Activated naive CD8-positive, alpha-beta T cell treated with anti-CD3 and anti-CD28 coated beads, Interleukin-2, amount 50 U/mL, for 16 hours (primary cell): ENCODE data around the gene AK3.

Source experiments
- DNase-seq: peaks from one replicate; pipeline ENCODE4 v3.0.0-alpha.2; 2020; ENCODE audit warnings: low read depth, low spot score

Gene AK3

DNA sequence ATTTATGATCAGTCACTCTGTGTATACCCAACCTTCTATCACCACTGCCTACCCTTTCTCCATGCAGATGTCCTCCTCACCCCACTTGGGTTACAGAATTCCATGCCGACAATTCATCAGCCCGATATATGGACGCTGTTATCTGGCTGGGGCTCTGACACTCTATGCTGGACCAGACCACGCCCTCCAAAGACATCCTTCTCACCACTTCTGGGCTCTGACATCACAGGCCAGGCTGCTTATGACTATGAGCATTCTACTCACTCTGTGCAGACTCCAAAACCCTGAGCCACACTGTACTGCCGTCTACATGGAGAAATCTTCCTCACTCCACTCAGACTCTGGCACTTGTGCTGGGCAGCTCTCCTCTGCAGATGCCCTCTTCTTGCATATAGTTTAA is 7.6 kb upstream of the AK3 start:
- no peak for DNase-seq

DNA sequence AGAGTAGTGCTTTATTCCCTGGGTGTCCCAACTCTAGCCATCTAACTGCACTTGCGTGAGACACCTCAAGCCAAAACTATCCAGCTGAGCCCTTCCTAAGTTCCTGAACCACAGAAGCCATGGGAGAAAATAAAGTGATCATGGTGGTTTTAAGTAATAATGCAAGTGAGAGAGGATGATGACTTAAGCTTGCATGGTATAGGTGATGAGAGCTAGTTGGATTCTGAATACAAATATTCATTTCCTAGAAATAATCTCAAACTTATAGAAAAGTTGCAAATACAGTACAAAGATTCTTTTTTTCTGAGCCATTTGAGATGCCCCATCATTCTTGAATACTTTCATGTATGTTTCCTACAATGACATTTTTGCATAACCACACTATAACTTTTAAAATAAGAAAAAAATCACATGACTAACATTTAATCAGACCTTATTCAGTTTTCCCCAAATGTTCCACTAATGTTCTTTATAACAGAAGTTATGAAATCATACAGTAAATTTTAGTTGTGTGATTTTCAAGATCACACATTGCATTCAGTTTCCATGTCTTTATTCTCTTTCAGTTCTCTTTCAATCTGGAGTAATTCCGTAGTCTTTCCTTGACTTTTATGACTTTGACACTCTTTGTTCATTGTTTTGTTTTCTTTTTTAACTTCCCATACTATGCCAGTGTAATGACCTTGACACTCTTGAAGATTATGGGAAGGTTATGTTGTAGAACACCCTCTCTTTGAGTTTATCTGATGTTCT is 5.5 kb upstream of the AK3 start:
- DNase-seq: no peak

DNA sequence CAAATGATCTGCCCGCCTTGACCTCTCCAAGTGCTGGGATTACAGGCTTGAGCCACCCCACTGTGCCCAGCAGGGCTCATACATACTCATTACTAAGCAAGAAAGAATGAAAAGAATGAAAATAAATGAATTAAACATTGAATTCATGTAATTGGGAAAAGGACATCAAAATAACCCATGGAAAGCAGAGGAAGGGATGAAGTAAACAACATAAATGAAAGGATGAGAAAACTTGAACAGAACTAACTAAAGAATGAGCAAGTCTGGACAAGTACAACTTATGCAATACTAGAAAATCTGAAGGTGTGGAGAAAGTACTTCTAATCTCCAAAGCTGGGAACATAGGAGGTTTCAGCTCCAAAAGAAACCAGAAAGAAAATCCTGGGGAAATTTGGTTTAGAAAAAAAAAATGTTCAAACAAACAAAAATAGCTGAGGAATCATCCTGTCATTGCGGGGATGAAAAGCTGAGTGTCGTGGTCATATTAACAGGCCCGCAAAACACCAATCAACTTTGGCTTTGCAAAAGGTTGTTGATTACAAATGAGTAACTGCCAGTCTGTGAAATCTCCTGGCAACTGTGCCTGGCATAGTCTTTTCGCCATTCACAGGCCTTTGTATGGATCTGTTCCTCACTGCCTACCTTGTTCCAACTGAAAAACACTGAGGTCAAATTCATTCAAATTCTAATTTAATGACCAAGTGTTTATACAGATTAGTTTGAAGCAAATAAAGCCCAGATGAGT is 2.3 kb upstream of the AK3 start:
- no peak for DNase-seq

DNA sequence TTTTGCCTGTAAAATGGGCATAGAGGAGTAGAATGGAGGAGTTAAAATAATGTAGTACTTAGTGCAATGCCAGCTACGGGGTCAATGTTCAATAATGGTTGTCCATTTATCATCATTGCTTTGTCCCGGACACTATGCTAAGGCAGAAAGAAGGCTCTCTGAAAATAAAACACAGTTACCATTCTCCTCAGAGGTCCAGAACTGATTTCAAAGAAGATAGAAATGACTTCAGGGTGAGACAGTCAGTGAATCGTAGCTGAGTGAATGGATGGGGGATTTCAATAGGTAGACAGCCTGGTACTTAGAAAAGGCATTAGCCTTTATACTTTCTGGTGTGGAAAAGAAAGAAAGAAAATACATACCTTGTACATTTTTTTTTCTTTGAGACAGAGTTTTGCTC is 1.2 kb upstream of the AK3 start:
- DNase-seq: no peak

DNA sequence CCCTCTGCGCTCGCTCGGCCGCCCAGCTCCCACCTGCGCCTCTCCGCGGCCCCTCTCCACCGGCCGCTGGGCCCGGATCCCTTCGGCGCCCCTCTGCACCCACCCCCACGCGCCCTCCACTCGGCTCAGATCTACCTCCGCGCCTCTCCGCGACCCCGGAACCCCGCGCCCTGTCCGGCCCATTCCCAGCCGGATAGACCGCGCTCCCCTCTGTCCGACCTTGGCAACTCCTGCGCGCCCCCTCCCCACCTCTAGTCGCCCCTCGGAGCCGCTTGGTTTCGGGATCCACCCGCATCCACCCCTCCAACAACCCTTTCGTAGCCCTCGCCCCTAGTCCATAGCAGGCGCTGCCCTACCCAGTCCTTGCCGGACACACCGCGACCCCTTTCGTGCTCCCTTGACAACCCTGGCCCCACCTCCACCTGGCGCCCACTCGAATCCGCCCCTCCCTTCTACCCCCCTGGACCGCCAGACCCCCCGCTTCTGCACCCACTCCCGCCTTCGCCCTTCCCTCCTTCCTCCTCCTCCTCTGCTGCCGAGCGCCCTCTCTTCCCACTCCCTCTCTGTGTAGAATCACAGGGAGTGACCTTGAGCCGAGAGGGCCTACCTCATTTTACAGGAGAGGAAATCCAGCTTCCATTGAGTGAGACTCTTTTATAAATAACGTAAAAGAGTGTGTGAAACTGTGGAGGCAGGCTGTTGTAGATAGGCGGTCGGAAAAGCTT is 525 bp upstream of the AK3 start:
- no peak for DNase-seq

DNA sequence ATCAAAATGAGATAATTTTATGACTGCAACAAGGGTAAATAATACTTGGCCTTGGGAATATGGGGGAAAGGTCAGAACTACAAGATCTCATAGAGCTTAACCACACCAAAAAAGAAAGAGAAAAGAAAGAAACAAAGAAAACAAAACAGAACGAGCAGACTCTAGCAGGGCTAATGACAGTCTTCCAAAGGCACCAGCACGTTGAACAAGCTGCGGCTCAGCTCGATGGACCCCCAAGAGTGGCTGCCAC is 689 bp downstream of the AK3 start:
- DNase-seq: no peak

DNA sequence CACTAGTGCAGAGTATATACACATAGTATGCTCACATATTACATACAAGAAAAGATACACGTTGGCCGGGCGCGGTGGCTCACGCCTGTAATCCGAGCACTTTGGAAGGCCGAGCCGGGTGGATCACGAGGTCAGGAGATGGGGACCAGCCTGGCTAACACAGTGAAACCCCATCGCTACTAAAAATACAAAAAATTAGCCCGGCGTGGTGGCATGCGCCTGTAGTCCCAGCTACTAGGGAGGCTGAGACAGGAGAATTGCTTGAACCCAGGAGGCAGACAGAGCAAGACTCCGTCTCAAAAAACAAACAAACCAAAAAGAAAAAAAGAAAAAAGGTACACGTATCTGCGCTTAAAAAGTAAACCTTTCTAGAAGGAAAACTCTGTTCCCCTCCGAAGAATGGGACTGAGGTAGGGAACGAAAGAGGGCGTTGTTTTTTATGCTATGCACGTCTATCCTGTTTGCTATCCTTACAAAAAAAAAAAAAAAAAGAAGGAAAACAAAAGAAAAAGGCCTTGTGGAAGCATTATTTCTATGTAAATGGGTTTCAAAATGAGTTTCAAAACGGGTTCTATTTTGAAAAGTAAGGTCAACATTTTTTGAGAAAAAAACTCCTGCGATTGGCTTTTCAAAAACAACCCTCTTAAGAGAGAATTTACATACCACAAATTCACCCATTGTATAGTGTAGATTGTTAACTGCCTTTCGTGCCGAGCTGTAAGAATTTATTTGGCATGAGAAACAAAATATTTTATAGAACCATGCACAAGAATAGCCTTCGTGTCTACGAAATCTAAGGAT is 1.2 kb downstream of the AK3 start:
- no peak for DNase-seq

DNA sequence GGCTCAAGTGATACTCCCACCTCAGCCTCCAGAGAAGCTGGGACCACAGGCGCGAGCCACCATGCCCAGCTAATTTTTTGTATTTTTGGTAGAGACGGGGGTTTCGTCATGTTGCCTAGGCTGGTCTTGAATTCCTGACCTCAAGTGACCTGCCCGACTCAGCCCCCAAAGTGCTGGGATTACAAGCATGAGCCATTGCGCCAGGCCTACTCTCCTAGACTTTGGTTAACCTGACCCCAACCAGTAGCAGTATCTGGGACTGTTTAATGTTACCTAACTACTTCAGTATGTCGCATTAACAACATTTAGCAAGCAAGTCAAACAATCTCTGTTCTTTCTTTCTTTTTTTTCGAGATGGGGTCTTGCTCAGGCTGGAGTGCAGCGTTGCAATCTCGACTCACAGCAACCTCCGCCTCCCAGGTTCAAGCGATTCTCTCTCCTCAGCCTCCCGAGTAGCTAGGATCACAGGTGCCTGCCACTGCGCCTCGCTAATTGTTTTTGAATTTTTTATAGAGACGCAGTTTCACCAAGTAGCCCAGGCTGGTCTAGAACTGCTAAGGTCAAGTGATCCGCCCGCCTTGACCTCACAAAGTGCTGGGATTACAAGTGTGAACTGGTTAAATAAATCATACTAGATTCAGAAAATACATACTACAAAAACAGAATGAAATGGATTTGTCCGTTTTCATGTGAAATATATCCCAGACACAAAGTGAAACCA is 2.0 kb downstream of the AK3 start:
- no peak for DNase-seq

DNA sequence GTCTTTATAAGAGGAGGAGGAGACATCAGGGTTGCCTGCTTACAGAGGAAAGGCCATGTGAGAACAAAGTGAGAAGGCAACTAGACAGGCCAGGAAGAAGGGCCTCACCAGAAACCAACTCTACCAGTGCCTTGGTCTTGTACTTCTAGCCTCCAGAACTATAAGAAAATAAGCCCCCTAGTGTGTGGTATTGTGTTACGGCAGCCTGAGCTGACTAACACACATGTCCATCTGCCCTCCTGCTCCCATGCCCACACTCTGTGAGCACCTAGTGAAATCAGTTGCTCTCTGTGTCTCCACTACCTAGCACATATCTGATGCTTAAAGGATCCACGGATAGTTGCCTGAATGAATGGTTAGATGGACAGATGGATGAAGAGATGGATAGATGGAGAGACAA is 6.9 kb downstream of the AK3 start:
- DNase-seq: no peak

DNA sequence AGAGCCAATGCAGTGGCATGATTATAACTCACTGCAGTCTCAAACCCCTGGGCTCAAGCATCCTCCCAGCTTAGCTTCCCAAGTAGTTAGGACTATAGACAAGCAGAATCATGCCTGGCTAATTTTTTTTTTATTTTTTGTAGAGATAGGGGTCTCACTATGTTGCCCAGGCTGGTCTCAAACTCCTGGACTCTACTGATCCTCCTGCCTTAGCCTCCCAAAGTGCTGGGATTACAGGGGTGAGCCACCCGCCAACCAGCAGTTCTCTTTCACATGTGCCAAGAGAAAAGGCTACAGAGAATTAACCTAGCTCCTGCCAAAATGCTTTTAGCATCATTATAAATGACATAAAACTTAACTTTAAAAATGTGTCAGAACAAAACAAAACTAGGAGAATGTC is 8.1 kb downstream of the AK3 start:
- DNase-seq: no peak

DNA sequence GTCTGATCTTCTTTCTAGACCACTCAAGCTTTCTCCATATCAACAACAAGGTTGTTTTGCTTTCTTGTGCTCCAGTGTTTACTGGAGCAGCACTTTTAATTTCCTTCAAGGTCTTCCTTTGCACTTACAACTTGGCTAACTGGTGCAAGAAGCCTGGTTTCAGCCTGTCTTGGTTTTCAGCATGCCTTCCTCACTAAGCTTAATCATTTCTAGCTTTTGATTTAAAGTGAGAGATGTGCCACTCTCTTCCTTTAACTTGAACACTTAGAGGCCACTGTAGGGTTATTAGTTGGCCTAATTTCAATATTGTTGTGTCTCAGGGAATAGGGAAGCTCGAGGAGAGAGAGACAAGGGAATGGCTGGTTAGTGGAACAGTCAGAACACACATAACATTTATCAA is 13.4 kb downstream of the AK3 start:
- DNase-seq: no peak

DNA sequence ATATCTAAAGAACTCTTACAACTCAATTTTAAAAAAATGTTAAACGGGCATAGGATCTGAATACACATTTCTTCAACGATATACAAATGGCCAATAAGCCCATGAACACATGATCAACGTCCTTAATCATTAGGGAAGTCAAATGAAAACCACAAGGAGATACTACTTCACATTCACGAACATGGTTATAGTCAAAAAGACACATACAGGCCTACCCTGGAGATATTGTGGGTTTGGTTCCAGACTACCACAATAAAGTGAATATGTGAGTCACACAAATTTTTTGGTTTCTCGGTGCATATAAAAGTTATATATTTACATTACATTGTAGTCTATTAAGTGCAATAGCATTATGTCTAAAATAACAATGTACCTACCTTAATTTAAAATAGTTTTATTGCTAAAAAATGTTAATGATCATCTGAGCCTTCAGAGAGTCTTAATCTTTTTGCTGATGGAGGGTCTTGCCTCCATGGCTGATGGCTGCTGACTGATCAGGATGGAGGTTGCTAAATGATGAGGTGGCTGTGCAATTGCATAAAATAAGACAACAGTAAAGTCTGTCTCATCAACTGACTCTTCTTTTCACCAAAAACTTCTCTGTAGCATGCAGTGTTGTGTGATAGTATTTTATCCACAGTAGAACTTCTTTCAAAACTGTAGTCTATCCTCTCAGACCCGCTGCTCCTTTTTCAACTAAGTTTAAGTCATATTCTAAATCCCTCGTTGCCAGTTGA is 15.1 kb downstream of the AK3 start:
- DNase-seq: no peak

DNA sequence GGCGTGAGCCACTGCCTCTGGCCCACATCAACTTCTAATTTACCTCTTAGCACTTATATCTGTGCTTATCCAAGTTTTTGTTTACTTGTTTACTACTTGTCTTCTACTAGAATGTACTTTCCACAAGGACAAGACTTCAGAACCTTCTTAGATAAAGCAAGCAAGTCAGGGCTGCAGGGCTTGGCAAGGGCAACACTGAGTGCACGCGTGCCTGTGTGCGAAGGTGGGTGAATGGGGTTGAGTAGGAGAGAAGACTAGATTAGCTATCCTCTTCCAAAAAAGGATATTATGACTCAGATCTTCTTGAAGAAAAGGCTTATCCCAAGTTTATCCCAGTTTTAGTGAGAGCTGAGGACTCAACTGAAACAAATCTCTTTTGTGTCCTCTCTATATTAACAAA is 19.3 kb downstream of the AK3 start:
- DNase-seq: no peak

DNA sequence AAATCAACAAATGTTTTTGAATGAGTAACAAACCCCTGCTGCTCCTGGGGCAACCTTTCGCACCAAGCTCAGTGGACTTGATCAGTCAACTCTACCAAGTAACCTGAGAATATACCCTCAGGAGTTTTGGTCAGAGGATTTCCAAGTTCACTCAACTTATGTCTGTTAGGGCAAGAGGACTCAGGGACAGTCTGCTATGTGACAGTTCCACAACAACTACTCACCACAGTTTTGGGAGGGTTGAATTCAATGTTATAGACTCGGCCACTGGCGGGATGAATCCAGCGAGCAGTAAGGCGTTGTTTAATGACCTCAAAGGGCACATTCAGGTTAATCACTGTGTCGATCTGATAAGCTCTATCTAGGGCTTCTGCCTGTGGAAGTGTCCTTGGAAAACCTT is 22.1 kb downstream of the AK3 start:
- DNase-seq: no peak

DNA sequence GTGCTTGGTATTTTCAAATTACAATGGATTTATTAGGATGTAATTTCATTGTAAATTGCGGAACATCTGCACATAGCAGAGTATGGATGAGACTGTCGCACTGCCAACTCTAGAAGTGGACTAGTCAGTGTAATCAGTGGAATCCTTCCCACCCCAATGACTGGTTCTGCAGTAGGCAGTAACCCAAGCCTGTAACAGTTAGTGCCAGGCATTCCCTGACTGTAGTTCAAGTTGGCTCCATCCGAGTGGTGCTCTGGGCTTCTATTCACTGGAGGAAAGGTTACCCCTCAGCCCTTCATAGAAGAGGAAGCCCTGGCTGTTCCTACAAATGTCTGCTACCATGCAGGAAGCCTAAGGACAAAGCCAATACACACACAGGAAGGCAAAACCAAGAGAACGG is 23.2 kb downstream of the AK3 start:
- no peak for DNase-seq

DNA sequence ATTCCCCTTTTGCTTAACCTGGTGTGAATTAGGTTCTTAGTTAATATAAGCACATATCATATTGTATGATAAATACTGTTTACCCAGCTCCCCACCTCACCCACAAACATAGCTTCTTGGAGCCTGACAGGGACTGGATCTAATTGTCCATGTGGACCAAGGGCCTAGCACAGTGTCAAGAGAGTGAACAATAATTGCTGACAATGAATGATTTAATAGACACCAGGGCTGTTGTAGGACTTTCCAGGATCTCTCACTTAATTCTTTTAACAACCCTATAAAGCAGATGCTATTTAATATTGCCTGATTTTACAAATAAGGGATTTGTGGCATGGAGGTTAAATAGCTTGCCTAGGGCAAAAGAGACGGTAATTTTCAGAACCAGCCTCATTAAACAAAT is 24.8 kb downstream of the AK3 start:
- no peak for DNase-seq

DNA sequence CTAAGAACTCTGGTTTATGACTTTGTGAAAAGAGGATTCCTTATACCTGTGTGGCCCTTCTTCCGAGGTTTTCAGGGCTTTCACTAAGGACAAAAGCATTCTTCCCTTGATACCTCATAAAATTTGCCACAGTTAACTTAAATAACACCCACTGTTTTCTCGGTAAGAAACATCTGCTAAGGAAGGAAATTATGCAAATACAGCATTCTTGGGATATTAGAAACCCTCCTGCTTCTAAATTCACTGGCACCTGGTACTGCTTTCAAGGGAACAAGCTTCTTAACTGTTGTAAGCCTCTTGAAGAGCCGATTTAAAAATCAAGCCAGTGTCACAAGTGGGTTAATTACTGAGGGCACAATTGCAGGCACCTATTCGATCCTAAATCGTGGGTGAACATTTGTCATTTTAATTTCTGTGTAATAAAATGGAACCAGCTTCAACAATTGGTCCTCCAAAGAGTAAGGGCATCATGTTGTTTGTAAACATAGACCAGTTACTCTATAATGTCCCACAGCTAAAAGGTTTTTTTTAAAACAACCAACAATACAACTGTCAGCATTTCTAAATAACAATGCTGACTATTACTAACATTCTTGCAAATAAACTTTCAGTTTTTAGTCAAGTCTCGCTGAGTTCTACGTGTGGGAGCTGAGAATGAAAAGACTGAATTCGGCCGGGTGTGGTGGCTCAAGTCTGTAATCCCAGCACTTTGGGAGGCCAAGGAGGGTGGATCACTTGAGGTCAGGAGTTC is 26.6 kb downstream of the AK3 start:
- no peak for DNase-seq

DNA sequence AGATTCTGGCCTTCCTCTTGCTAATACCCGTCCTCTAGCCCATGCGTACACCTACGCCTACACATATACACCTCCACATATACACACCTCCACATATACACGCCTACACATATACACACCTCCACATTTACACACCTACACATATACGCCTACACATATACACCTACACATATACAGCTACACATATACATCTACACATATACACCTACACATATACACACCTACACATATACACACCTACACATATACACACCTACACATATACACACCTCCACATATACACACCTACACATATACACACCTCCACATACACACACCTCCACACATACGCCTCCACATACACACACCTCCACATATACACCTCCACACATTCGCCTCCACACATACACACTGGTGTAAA is 27.2 kb downstream of the AK3 start:
- no peak for DNase-seq

DNA sequence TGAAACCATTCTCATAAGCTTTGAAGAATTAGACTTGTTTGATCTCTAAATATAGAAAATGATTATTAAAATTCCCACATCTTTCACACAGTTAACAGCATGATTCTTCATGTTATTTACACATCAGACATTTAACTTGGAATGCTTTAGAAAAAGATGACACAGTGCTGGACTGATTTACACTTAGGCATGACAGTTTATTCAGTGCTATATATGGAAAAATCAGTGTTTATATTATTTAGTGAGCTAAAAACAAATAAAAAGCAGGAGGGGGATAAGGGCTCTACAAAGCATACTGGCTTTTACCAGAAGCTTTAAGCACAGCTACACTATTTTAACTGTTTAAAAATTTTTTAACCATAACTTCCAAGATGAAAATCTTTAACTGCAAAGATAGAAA is 31.6 kb downstream of the AK3 start:
- DNase-seq: no peak

DNA sequence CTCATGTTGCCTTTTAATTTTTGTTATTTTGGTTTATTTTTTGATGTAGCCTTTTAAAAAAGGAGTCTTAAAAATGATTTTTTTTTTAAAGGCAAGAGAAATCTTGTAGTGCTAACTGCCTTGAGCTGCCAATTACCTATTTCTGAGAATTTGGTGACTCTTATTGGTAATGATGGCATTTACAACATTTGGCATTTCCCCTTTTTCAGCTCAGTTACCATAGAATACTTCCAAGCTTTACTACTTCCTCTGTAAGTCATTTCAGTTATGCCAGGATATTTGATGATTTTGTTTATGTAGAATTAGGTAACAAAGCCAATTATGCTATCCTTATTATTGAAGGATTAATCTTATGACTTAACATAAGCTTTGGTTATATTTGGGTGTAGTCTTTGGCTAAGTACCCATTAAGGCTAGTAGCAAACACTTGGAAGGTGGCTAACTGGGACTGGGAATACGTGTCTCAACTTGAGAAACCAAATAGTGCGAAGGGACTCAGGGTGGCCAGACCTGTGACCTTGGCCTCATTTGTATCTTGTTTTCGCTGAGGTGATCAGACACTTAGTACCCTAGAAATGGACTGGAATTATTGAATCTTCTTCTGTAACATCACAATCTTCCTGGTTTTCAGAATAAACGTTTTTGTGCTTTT is 33.9 kb downstream of the AK3 start:
- no peak for DNase-seq
